GM12865 (cell line): ENCODE results near the gene LRTM2.
A peak's percentile ranks its signal among the peaks of the same experiment; 100 is the strongest.

Source experiments
- DNase-seq: peaks from one replicate; pipeline ENCODE4 v3.0.0; 2010; ENCODE audit warnings: low read depth
- H3K4me3 ChIP-seq: 2 replicates; pipeline ENCODE4 v1.5.1; 2011; ENCODE audit warnings: mild to moderate bottlenecking, low read depth, low read length, control low read depth
- TF ChIP-seq, protein P1 (sequence below): IDR thresholded peaks from 2 replicates; pipeline ENCODE4 v1.5.1; 2011; ENCODE audit warnings: low read length, control low read depth, low read depth, inconsistent platforms; ENCODE audit not compliant: insufficient read depth; ENCODE audit errors: missing control alignments

The LRTM2 gene

DNA sequence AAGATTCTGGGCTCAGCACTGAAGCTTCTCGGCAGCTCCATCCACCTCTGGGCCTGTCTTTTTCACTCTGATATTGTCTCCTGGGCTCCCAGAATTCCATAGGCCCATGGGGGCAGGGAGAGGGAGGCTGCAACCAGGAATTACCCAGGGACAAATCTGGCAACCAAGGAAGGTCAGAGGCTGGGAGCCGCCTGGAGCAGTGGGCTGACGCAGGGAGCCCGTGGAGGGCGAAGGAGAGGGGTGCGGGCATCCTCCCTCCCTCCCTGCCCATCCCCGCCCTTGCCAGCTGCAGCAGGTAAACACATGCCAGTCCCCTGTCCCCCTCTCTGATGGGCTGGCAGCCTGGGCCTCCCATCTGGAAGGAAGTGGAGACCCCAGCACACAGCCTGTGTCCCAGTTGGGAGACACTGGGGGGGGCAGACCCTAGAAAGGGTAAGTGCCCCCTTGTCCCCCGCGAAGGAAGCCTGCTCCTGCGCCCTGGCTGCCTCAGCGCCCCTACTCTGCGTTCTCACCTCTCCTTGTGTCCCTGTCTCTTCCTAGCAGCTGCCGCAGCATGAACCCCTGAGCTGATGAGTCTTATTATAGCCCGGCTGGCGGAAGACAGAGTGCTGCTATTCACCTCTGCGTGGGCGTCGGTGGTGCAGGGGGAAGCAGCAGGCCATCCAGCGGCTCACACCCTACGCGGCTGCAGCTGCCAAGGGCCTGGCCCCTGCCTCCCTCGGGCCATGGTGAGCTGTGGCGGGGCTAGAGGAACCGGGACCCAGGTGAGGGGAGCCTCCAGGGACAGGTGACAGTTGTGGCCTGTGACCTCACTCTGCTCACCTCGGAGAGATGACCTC, 6.7 kb downstream of the LRTM2 start:
- H3K4me3 ChIP-seq = no peak overlapping the region
- peak; percentile 34 for DNase-seq
- TF ChIP-seq, protein P1, sequence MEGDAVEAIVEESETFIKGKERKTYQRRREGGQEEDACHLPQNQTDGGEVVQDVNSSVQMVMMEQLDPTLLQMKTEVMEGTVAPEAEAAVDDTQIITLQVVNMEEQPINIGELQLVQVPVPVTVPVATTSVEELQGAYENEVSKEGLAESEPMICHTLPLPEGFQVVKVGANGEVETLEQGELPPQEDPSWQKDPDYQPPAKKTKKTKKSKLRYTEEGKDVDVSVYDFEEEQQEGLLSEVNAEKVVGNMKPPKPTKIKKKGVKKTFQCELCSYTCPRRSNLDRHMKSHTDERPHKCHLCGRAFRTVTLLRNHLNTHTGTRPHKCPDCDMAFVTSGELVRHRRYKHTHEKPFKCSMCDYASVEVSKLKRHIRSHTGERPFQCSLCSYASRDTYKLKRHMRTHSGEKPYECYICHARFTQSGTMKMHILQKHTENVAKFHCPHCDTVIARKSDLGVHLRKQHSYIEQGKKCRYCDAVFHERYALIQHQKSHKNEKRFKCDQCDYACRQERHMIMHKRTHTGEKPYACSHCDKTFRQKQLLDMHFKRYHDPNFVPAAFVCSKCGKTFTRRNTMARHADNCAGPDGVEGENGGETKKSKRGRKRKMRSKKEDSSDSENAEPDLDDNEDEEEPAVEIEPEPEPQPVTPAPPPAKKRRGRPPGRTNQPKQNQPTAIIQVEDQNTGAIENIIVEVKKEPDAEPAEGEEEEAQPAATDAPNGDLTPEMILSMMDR = no peak

DNA sequence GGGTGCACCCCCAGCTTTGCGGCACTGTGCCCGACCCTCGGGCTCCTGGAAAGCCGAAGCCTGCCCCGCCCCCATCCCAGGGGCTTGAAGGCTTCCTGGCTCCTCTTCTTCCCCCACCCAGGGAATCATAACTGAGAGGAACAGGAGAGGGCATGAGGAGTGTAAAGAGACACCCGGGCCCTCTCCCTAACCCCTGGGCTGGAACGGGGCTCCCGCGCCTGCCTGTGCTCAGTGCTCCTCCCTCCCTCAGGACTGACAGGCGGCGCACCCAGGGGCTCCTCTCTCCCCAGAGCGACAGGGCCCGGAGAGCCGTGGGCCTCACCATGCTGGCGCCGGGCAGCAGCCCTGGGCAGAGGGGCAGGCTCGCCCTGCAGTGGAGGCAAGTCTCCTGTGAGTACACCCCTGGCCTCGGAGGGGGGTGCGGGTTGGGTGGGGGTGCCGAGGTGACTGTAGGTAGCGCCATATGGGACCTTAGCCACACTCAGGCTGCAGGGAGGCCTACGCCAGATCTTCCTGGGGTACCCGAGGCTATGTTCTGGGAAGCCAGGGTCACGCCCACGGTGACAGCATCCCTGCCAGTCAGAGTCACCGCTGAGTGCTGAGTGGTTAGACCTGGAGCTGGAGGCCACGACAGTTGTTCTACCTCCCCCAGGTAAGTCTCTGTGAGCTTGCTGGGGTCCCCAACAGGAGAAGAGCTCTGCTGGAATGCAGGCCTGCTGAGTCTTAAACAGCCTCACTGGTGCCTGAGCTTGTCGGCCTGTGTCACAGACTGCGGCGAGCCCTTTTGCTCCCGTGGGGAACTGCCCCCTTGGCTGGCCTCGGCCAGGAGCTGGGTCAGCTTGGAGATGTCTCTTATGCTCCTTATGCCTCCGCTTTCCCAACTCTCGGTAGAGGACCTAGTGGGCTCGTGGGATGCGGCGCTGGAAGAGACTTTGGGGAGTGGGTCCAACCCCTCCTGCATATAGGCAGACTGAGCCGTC, 7.8 kb downstream of the LRTM2 start:
- TF ChIP-seq, protein P1 = no peak
- DNase-seq = no peak
- H3K4me3 ChIP-seq = no peak overlapping the region

DNA sequence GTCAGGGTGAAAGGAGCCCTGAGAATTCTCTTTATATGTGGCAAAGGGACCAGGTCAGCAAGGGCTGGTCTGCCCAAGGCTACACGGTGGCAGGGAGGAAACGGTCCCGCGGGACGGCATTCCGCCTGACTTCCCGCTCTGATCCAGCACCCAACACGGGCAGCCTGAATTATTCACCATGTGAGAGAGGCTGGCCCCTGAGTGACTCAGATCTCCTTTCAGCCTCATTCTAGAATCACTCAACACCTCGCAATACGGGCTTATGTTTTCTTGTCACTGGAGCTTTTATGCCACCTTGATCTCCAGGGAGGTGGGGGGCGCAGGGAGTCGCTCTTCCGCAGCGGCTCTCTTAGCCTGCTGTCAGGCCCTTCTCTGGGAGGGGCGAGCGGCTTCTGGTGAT, 8.5 kb downstream of the LRTM2 start:
- TF ChIP-seq, protein P1 = no peak
- no peak for DNase-seq
- H3K4me3 ChIP-seq = no peak overlapping the region

DNA sequence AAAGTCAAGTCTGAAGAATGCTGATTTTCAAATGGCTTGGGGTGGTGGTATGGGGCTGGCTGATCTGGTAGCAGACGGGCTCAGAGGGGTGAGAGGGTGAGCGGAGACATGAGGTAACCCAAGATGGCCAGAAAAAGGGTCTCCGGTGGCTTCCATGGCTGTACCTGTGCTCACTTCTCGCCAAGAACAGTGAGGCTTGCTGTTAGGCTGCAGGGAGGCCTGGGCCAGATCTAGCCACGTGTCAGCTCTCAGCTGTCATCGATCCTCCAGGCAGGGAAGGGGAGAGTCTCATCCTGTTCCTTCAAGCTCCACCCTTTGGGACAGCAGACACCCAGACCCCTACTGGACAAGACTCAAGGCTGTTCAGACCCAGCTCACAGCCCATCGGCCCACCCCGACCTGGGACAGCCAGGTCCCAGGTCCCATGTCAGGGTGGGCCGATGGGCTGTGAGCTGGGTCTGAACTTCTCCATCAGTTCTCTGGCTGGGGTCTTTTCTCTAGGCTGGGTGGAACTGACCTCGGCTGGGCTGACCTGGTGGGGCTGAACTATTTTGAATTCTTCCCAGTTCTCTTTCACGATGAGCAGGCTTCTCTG, 9.0 kb downstream of the LRTM2 start:
- no peak for DNase-seq
- H3K4me3 ChIP-seq = no peak overlapping the region
- TF ChIP-seq, protein P1 = no peak

DNA sequence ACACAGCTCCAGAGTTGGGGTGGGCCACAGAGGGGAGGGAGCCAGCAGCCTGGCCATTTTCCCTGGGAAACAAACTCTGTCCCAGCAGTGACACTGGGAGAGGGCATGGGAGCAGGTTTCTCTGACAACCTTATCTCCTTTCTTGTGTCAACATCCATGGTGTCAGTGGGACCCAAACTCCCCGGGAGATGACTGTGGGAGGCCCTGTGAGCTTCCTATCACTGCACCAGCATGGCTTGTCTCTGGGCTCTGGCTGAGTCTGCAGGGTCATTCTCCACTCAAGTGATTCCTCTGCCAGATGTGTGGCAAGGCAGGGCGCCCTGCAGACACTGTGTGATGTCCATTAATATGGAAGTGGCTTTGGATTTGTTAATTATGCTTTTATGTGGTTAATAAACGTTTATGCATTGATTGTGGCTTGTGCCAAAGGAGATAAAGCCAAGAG, 10.1 kb downstream of the LRTM2 start:
- H3K4me3 ChIP-seq = no peak overlapping the region
- TF ChIP-seq, protein P1 = no peak
- DNase-seq = no peak
